VCaP (cell line): ENCODE measurements around the gene ATAD5.
"Not testable (repeated sequence)": the region's sequence is repeated elsewhere in the genome, so short reads cannot be mapped to it uniquely, and the experiment has no call there.

Experiments
- H3K27ac ChIP-seq: fragments of 450-650 bp; 2 replicates; pipeline ENCODE4 v1.5.1; 2017
- TF ChIP-seq, protein P1 (sequence below): fragments of 450-650 bp; conservative IDR thresholded peaks from 2 replicates; pipeline ENCODE4 v1.5.1; 2017; ENCODE audit warnings: mild to moderate bottlenecking, moderate library complexity

ATAD5 gene

DNA sequence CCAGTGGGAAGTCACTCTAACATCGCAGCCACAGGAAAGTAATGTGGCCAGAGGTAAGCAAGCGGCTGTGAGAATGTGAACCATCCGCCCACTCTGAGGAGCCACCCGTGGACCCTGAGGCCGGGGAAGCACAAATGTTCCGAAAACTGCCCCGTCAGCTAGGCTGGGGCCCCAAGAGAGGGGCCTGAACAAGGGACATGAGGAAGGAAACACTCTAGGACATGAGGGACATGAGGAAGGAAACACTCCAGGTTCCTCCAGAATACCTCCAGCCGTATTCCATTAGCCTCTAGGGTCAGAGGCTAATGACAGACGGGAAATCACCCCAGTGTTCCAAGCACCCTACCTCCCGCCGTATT, 74.0 kb downstream of the ATAD5 start:
- peak overlapping the region; percentile 93 for H3K27ac ChIP-seq
- TF ChIP-seq, protein P1, sequence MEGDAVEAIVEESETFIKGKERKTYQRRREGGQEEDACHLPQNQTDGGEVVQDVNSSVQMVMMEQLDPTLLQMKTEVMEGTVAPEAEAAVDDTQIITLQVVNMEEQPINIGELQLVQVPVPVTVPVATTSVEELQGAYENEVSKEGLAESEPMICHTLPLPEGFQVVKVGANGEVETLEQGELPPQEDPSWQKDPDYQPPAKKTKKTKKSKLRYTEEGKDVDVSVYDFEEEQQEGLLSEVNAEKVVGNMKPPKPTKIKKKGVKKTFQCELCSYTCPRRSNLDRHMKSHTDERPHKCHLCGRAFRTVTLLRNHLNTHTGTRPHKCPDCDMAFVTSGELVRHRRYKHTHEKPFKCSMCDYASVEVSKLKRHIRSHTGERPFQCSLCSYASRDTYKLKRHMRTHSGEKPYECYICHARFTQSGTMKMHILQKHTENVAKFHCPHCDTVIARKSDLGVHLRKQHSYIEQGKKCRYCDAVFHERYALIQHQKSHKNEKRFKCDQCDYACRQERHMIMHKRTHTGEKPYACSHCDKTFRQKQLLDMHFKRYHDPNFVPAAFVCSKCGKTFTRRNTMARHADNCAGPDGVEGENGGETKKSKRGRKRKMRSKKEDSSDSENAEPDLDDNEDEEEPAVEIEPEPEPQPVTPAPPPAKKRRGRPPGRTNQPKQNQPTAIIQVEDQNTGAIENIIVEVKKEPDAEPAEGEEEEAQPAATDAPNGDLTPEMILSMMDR: no peak

DNA sequence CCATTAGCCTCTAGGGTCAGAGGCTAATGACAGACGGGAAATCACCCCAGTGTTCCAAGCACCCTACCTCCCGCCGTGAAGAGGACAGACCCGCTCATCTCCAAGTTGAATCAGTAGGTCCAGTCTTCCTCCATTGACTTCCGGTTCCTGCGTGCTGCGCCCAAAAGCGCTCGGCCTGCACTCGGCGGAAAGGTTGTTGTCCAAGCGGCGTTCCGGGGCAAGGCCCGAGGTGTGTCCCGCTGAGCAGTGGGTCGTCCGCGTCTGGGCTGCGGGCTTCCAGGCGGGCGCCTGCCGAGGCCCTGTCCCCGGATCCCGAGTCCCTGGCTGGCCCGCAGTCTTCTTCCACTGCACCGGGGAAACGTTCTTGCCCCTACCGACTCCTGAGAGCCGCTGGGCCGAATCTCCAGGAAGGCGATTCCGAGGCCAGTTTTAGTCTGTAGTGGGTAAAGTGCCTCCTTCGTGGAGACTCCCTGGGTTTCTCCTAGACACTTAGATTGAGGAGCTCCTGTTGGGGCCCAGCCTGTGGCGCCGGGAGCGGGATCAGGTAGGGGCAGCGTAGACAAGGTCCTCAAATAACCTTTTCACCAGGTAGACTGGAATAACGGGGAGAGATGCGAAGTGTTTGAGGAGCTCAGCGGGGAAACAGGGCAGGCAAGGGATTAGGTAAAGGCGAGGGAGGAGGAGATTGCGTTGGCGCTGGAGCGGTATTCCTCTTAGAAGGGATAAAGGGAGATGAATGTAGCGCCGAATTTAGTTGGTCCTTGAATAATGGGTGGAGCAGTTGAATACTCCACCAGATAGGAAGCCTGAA, 74.5 kb downstream of the ATAD5 start, which contains the start of gene TEFM:
TSS of gene TEFM (minus strand) at position 138 of the 811 bp plus-strand sequence. CDS start at position 98, 40 bp downstream.
- TF ChIP-seq, protein P1: no peak
- H3K27ac ChIP-seq: peak within 1 kb of the TSS; percentile 93

DNA sequence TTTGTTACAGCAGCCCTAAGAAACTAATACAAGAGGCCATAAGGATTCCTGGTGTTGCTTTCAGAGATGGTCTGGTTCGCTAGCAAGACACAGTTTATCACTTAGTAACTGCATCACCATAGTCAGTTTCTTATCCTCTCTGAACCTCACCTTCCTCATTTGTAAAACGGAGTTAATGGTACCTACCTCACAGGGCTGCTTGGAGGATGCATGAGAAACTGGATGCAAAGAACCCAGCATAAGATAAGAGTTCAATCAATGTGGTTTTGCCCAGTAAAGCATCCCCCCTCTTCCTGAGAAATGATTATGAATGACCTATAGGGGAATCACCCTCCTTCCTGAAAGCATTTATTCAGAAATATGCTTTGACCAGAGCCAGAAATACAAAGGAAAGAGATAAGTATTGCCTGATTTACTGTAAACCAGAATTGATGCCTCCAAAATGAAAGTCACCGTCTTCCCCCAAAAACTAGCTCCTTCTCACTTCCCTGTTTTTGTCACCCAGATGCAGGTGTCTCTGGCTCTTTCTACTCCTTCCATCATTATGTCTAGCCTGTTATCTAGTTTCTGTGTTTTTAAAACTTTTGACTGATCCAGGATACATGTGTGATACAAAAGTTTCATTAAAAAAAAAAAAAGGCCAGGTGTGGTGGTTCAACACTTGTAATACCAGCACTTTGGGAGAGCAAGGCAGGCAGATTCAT, 77.1 kb downstream of the ATAD5 start:
- no peak overlapping the region for H3K27ac ChIP-seq
- TF ChIP-seq, protein P1: no peak

DNA sequence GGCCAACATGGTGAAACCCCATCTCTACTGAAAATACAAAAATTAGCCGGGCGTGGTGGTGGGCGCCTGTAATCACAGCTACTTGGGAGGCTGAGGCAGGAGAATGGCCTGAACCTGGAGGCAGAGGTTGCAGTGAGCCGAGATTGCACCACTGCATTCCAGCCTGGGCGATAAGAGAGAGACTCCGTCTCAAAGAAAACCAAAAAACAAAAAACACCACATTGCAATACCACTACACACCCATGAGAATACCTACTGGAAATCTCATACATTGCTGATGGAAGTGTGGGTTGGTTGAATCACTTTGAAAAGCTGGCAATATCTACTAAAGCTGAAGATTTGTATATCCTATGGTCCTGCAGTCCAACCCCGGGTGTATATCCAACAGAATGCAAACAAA, 78.4 kb downstream of the ATAD5 start:
- H3K27ac ChIP-seq: not testable (repeated sequence)

DNA sequence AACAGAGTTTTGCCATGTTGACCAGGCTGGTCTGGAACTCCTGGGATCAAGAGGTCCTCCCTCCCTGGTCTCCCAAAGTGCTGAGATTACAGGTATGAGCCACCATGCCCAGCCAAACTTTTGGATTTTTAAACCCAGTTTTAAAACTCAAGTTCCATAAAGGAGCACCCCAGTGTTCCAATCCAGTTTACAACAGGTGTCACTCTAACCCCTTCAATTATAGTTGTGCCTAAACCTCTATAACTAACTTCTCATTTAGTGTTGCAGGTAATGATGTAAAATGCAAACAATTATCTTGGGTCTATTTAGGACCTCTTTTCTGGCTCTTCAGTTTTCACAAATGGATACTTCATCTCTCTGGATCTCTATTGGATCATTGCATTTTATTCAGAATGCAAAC, 82.2 kb downstream of the ATAD5 start:
- no peak overlapping the region for H3K27ac ChIP-seq
- TF ChIP-seq, protein P1: no peak

DNA sequence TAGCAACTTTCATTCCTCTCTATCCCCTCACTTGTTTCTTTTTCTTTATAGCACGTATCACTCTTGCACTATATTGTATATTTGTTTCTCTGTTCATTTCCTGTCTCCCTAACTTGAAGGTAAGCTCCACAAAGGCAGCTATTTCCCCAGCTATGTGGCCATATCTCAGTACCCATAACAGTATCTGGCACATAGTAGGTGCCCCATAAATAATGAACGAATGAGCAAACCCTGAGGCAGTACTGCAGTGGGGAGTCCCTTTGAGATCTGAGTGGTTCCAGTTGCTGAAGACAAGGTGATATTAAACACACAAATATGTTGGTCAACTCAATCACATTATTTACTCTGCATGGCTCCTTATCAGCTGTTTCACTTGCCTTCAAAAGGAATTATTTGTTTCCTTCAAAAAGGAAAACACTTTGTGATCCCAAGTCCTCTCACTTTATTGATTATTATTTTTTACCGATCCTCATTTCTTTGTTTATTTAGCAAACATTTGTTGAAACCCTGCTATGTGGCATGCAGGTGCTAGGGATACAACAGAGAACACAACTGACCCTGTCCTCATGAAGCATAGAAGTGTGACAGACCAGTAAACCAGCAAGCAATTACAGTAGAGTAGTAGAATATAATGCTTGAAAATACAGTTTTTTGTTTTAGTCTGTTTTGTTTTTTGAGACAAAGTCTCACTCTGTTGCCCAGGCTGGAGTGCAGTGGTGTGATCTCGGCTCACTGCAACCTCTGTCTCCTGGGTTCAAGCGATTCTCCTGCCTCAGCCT, 84.3 kb downstream of the ATAD5 start:
- TF ChIP-seq, protein P1: no peak
- H3K27ac ChIP-seq: no peak overlapping the region

DNA sequence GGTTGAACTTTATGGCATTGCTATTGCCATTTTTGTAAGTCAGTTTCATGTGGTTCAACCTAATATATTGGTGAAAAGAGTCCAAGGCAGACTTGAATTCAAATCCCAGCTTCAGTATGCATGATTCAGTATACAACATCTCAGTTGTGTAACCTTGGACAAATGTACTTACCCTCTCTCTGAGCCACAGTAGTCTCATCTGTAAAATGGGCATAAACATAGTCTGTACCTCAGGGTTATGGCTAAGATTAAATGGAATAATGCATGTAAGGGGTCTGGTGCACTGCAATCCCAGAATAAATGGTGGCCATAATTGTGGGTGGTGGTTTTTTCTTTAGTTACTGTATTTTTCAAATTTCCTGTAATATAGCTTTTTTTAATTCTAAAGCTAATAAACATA, 85.3 kb downstream of the ATAD5 start:
- H3K27ac ChIP-seq: no peak overlapping the region
- TF ChIP-seq, protein P1: no peak
